ENCODE data around the gene INPP4A.

DNA sequence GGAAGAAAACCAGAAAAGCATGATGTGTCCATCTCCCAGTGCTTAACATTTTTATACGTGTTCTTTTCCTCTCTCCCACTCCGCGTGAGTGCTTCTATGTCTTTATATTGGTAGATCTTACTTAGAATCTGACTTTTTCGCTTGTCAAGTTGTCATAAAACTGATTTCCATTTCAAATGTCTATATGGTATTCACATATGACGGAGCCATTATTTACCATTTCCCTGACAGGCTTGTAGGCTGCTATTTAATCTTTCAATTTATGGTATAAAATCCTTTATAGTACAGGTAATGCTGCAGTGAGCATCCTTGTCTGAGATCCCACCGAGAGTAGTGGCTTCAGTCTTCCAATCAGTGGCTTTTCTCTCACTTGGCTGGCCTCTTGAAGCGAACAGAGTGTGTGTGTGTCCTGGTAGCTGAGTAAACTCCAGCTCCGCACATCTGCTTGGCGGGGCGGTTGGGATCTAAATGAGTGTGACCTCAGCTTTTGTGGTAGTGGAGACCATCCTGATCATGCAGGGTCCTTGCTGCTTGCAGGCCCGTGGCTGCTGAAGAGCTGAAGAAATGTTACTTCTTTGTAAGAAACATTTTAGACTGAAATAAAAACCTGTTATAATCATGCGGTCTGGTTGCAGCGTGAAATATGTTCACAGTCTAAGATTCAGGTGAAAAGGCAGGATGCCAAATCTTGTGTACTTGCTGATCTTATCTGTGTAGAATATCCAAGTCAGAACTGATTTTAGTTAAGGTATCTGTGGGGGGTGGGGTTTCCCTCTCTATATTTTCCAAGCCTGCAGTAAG lies 40.2 kb downstream of the INPP4A start:
- TF ChIP-seq POLR2A (IDR thresholded peaks at IDR 0.05): no peak
- TF ChIP-seq, protein P1, sequence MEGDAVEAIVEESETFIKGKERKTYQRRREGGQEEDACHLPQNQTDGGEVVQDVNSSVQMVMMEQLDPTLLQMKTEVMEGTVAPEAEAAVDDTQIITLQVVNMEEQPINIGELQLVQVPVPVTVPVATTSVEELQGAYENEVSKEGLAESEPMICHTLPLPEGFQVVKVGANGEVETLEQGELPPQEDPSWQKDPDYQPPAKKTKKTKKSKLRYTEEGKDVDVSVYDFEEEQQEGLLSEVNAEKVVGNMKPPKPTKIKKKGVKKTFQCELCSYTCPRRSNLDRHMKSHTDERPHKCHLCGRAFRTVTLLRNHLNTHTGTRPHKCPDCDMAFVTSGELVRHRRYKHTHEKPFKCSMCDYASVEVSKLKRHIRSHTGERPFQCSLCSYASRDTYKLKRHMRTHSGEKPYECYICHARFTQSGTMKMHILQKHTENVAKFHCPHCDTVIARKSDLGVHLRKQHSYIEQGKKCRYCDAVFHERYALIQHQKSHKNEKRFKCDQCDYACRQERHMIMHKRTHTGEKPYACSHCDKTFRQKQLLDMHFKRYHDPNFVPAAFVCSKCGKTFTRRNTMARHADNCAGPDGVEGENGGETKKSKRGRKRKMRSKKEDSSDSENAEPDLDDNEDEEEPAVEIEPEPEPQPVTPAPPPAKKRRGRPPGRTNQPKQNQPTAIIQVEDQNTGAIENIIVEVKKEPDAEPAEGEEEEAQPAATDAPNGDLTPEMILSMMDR (IDR thresholded peaks at IDR 0.05): no peak
